Glutamatergic neuron (in vitro differentiated cells): ENCODE results near the gene LRRC14B. TPM values are rescaled to one million over a fixed set of nuclear protein-coding genes. Genes with fewer than 3 reads are reported as not detected.

Experiments used
- DNase-seq: peaks from one replicate; pipeline ENCODE4 v3.0.0; 2022
- H3K27ac Mint-ChIP-seq: one replicate; pipeline ENCODE4 v1.8.0; 2020; ENCODE audit warnings: mild to moderate bottlenecking, mixed read lengths, inconsistent platforms; ENCODE audit not compliant: unreplicated experiment
- H3K27me3 Mint-ChIP-seq: one replicate; pipeline ENCODE4 v1.8.0; 2020; ENCODE audit warnings: mild to moderate bottlenecking, moderate library complexity, mixed read lengths, inconsistent platforms; ENCODE audit not compliant: unreplicated experiment
- H3K36me3 Mint-ChIP-seq: one replicate; pipeline ENCODE4 v1.8.0; 2020; ENCODE audit warnings: mild to moderate bottlenecking, mixed read lengths, inconsistent platforms; ENCODE audit not compliant: unreplicated experiment
- H3K4me1 Mint-ChIP-seq: one replicate; pipeline ENCODE4 v1.8.0; 2020; ENCODE audit warnings: mild to moderate bottlenecking, low read depth, mixed read lengths, inconsistent platforms; ENCODE audit not compliant: unreplicated experiment
- H3K4me3 Mint-ChIP-seq: one replicate; pipeline ENCODE4 v1.8.0; 2020; ENCODE audit warnings: mild to moderate bottlenecking, mixed read lengths, inconsistent platforms; ENCODE audit not compliant: unreplicated experiment
- H3K9me3 Mint-ChIP-seq: one replicate; pipeline ENCODE4 v1.8.0; 2020; ENCODE audit warnings: mild to moderate bottlenecking, moderate library complexity, mixed read lengths, inconsistent platforms; ENCODE audit not compliant: unreplicated experiment
- total RNA-seq: library from RNA; stranded (reverse); fragmentation: NEBNext Ultra II Directional; extraction: Animal tissue kit (Norgen Biotek cat#: 25700); gene quantifications from one replicate; pipeline ENCODE4 v1.2.1, GENCODE V29; 2021; ENCODE audit not compliant: unreplicated experiment
- TF ChIP-seq, protein P1 (sequence below): fragments of 200-600 bp; sonication (generic); IDR thresholded peaks from one replicate; pipeline ENCODE4 v1.5.0; 2021; ENCODE audit not compliant: partially characterized antibody, unreplicated experiment

The LRRC14B gene
- total RNA-seq, 1 donor from 2014 or later, result not detected

GRCh38 chr5:153256-153655 lies 38.0 kb upstream of the LRRC14B start:
- TF ChIP-seq, protein P1, sequence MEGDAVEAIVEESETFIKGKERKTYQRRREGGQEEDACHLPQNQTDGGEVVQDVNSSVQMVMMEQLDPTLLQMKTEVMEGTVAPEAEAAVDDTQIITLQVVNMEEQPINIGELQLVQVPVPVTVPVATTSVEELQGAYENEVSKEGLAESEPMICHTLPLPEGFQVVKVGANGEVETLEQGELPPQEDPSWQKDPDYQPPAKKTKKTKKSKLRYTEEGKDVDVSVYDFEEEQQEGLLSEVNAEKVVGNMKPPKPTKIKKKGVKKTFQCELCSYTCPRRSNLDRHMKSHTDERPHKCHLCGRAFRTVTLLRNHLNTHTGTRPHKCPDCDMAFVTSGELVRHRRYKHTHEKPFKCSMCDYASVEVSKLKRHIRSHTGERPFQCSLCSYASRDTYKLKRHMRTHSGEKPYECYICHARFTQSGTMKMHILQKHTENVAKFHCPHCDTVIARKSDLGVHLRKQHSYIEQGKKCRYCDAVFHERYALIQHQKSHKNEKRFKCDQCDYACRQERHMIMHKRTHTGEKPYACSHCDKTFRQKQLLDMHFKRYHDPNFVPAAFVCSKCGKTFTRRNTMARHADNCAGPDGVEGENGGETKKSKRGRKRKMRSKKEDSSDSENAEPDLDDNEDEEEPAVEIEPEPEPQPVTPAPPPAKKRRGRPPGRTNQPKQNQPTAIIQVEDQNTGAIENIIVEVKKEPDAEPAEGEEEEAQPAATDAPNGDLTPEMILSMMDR, result no peak
- no peak for DNase-seq
- H3K4me1 Mint-ChIP-seq, result peaks cover 15% of the 10 kb centered on the region
- H3K9me3 Mint-ChIP-seq, result peaks cover 8% of the 10 kb centered on the region
- peaks cover 4% of the 10 kb centered on the region for H3K27me3 Mint-ChIP-seq
- H3K4me3 Mint-ChIP-seq, result no peak overlapping the region
- H3K36me3 Mint-ChIP-seq, result peaks cover 20% of the 10 kb centered on the region
- H3K27ac Mint-ChIP-seq, result peak overlapping the region; percentile 39

DNA sequence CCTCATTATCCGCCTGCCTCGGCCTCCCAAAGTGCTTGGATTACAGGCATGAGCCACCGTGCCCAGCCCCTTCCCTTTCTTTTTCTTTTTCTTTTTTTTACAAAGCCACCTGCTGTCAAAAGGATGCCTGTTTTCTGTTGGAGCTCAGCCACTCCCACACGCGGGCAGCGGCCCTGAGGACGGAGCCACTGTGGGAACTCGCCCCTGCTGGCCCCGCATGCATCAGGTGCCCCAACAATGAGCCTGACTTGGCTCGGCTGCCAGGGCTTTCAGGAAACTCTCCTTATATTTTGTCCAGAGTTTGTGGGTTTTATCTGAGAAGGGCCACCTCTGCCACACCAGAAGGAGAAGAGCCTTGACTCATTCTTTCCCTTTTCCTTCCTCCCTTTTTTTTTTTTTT lies 37.1 kb upstream of the LRRC14B start:
- peaks cover 15% of the 10 kb centered on the region for H3K4me1 Mint-ChIP-seq
- no peak overlapping the region for H3K27ac Mint-ChIP-seq
- H3K4me3 Mint-ChIP-seq, result no peak overlapping the region
- peaks cover 7% of the 10 kb centered on the region for H3K9me3 Mint-ChIP-seq
- TF ChIP-seq, protein P1, result no peak
- peak; percentile 8 for DNase-seq
- H3K27me3 Mint-ChIP-seq, result peaks cover 4% of the 10 kb centered on the region
- peaks cover 18% of the 10 kb centered on the region for H3K36me3 Mint-ChIP-seq

- H3K27ac Mint-ChIP-seq, result no peak overlapping the region
- peak; percentile 14 for DNase-seq
- H3K4me3 Mint-ChIP-seq, result no peak overlapping the region
- TF ChIP-seq, protein P1, result no peak
- peaks cover 13% of the 10 kb centered on the region for H3K36me3 Mint-ChIP-seq
- peaks cover 2% of the 10 kb centered on the region for H3K9me3 Mint-ChIP-seq
- peaks cover 4% of the 10 kb centered on the region for H3K27me3 Mint-ChIP-seq
- peaks cover 15% of the 10 kb centered on the region for H3K4me1 Mint-ChIP-seq
Measured at GRCh38 chr5:154826-155225, 36.5 kb upstream of the LRRC14B start.

DNA sequence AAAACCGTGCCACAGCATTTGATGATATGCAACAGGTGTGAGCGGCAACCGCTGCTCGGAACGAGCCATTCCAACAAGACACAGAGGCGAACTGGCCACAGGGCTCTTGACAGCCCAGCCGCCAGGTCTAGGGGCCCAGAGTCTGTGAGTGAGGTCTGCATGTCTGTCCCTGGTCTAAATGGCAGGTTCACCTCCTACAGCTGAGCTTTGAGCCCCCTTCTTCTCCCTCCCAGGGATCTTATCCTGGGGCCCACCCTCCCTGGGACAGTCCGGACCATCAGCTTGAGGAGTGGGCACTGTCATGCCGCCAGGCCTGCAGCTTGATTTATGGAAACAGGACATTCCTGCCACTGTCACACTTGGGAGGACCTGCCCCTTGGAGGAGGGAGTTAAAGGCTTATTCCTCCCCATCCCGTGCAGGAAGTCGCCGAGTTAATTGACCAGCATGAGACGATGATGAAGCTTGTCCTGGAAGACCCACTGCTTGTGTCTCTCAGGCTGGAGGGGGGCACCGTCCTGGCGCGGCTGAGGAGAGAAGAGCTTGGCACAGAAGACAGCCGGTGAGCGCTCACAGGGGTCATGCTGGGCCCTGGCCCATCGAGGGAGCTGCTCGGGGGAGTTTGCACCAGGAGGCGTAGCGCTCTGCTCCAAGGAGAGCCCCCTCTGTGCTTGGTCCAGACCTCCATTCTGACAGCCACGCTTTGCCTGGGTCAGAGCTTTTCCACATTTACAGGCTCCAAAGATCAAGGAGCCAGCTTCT lies 35.5 kb upstream of the LRRC14B start:
- peaks cover 13% of the 10 kb centered on the region for H3K36me3 Mint-ChIP-seq
- DNase-seq, result peak; percentile 10
- peaks cover 5% of the 10 kb centered on the region for H3K27me3 Mint-ChIP-seq
- H3K4me1 Mint-ChIP-seq, result peaks cover 15% of the 10 kb centered on the region
- H3K4me3 Mint-ChIP-seq, result no peak overlapping the region
- TF ChIP-seq, protein P1, result no peak
- peaks cover 3% of the 10 kb centered on the region for H3K9me3 Mint-ChIP-seq
- no peak overlapping the region for H3K27ac Mint-ChIP-seq

DNA sequence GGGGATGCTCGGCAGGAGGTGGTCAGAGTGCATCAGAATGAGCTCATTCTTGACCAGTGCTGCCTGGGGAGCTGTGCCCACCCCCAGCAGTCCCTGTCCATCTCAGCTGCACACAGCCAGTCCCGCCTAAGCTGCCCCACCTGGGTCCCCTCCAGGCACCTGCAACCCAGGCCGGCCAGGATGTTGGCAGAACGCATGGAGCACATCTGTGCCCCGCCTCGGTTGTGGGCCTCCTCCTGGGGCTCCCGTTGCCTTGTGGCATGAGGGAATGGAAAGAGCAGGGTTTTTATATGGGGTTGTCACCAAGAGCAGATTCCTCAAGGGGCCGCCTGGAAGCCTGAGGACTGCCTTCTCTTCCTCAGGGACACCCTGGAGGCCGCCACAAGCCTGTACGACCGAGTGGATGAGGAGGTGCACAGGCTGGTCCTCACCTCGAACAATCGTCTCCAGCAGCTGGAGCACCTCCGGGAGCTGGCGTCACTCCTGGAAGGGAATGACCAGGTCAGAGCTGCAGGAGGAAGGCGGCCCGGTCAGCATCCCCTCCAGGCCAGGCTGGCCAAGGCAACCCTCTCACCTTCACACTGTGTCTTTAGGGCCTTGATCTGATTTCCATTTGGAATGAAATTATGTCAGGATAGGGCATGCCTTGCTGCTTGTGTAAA lies 34.8 kb upstream of the LRRC14B start:
- Mint-ChIP-seq H3K4me3 (no peak overlapping the region), H3K27me3 (peaks cover 5% of the 10 kb centered on the region), H3K4me1 (peaks cover 17% of the 10 kb centered on the region), H3K9me3 (peaks cover 3% of the 10 kb centered on the region), H3K27ac (no peak overlapping the region), H3K36me3 (peaks cover 13% of the 10 kb centered on the region)
- DNase-seq, result peak; percentile 12
- TF ChIP-seq, protein P1, result no peak
